HEK293 (cell line): ENCODE measurements around the gene LYSMD3.
A peak's percentile ranks its signal among the peaks of the same experiment; 100 is the strongest.

Source experiments
- EGR2 ChIP-seq: fragments of 450-650 bp; formaldehyde crosslinking; IDR thresholded peaks from 2 replicates; pipeline ENCODE4 v1.5.1; 2016; ENCODE audit warnings: low read depth, missing biosample characterization, missing genetic modification characterization
- FEZF1 ChIP-seq: fragments of 450-650 bp; formaldehyde crosslinking; IDR thresholded peaks from 2 replicates; pipeline ENCODE4 v1.5.1; 2016; ENCODE audit warnings: missing biosample characterization, missing genetic modification characterization
- IKZF3 ChIP-seq: fragments of 450-650 bp; IDR thresholded peaks from 2 replicates; pipeline ENCODE4 v1.5.0; 2018; ENCODE audit warnings: missing biosample characterization, mild to moderate bottlenecking, missing genetic modification characterization, moderate library complexity
- KLF10 ChIP-seq: fragments of 450-650 bp; IDR thresholded peaks from 2 replicates; pipeline ENCODE4 v1.5.1; 2018; ENCODE audit warnings: missing biosample characterization, mild to moderate bottlenecking, missing genetic modification characterization
- REST ChIP-seq: fragments of 450-650 bp; formaldehyde crosslinking; IDR thresholded peaks from 2 replicates; pipeline ENCODE4 v1.5.1; 2016; ENCODE audit warnings: missing biosample characterization, missing genetic modification characterization
- SCRT1 ChIP-seq: fragments of 450-650 bp; formaldehyde crosslinking; IDR thresholded peaks from 2 replicates; pipeline ENCODE4 v1.5.1; 2016; ENCODE audit warnings: missing biosample characterization, missing genetic modification characterization, borderline replicate concordance
- ZBTB1 ChIP-seq: fragments of 450-650 bp; formaldehyde crosslinking; IDR thresholded peaks from 2 replicates; pipeline ENCODE4 v1.5.1; 2016; ENCODE audit warnings: missing biosample characterization, missing genetic modification characterization
- ZBTB10 ChIP-seq: fragments of 450-650 bp; formaldehyde crosslinking; IDR thresholded peaks from 2 replicates; pipeline ENCODE4 v1.5.1; 2016; ENCODE audit warnings: missing biosample characterization, missing genetic modification characterization
- ZBTB26 ChIP-seq: fragments of 450-650 bp; formaldehyde crosslinking; optimal IDR thresholded peaks from 2 replicates; pipeline ENCODE3; 2016; ENCODE audit warnings: missing biosample characterization, mild to moderate bottlenecking, missing genetic modification characterization
- ZNF112 ChIP-seq: fragments of 450-650 bp; formaldehyde crosslinking; IDR thresholded peaks from 2 replicates; pipeline ENCODE4 v1.5.0; 2017; ENCODE audit warnings: missing biosample characterization, missing genetic modification characterization
- ZNF114 ChIP-seq: fragments of 450-650 bp; formaldehyde crosslinking; IDR thresholded peaks from 2 replicates; pipeline ENCODE4 v1.5.0; 2017; ENCODE audit warnings: missing biosample characterization, missing genetic modification characterization
- ZNF132 ChIP-seq: fragments of 450-650 bp; formaldehyde crosslinking; IDR thresholded peaks from 2 replicates; pipeline ENCODE4 v1.5.1; 2017; ENCODE audit warnings: missing biosample characterization, missing genetic modification characterization, borderline replicate concordance
- ZNF146 ChIP-seq: fragments of 450-650 bp; formaldehyde crosslinking; IDR thresholded peaks from 2 replicates; pipeline ENCODE4 v1.5.1; 2016; ENCODE audit warnings: missing biosample characterization, missing genetic modification characterization
- ZNF239 ChIP-seq: fragments of 450-650 bp; formaldehyde crosslinking; IDR thresholded peaks from 2 replicates; pipeline ENCODE4 v1.5.1; 2016; ENCODE audit warnings: missing biosample characterization, missing genetic modification characterization
- ZNF26 ChIP-seq: fragments of 450-650 bp; formaldehyde crosslinking; IDR thresholded peaks from 2 replicates; pipeline ENCODE4 v1.5.1; 2016; ENCODE audit warnings: missing biosample characterization, missing genetic modification characterization
- ZNF302 ChIP-seq: fragments of 450-650 bp; formaldehyde crosslinking; IDR thresholded peaks from 2 replicates; pipeline ENCODE4 v1.5.1; 2016; ENCODE audit warnings: missing biosample characterization, missing genetic modification characterization, low read depth
- ZNF391 ChIP-seq: fragments of 450-650 bp; formaldehyde crosslinking; IDR thresholded peaks from 2 replicates; pipeline ENCODE4 v1.5.1; 2016; ENCODE audit warnings: low read depth, missing biosample characterization, missing genetic modification characterization, borderline replicate concordance
- ZNF394 ChIP-seq: fragments of 450-650 bp; formaldehyde crosslinking; IDR thresholded peaks from 2 replicates; pipeline ENCODE4 v1.5.1; 2016; ENCODE audit warnings: missing biosample characterization, missing genetic modification characterization, mild to moderate bottlenecking, moderate library complexity, borderline replicate concordance
- ZNF416 ChIP-seq: fragments of 450-650 bp; formaldehyde crosslinking; IDR thresholded peaks from 2 replicates; pipeline ENCODE4 v1.5.1; 2016; ENCODE audit warnings: missing biosample characterization, missing genetic modification characterization
- ZNF488 ChIP-seq: fragments of 450-650 bp; formaldehyde crosslinking; IDR thresholded peaks from 2 replicates; pipeline ENCODE4 v1.5.1; 2016; ENCODE audit warnings: missing biosample characterization, missing genetic modification characterization
- ZNF529 ChIP-seq: fragments of 450-650 bp; formaldehyde crosslinking; IDR thresholded peaks from 2 replicates; pipeline ENCODE4 v1.5.1; 2017; ENCODE audit warnings: missing genetic modification characterization, missing biosample characterization; ENCODE audit not compliant: insufficient replicate concordance
- ZNF585B ChIP-seq: fragments of 450-650 bp; formaldehyde crosslinking; IDR thresholded peaks from 2 replicates; pipeline ENCODE4 v1.5.1; 2016; ENCODE audit warnings: missing biosample characterization, missing genetic modification characterization
- ZNF596 ChIP-seq: fragments of 450-650 bp; IDR thresholded peaks from 2 replicates; pipeline ENCODE4 v1.5.0; 2018; ENCODE audit warnings: missing biosample characterization, mild to moderate bottlenecking, missing genetic modification characterization, moderate library complexity
- ZNF624 ChIP-seq: fragments of 450-650 bp; formaldehyde crosslinking; IDR thresholded peaks from 2 replicates; pipeline ENCODE4 v1.5.1; 2017; ENCODE audit warnings: missing biosample characterization, missing genetic modification characterization
- ZNF626 ChIP-seq: fragments of 450-650 bp; sonication (Bioruptor Pico); formaldehyde crosslinking; IDR thresholded peaks from 2 replicates; pipeline ENCODE4 v1.5.1; 2018; ENCODE audit warnings: missing biosample characterization, missing genetic modification characterization, inconsistent platforms
- ZNF707 ChIP-seq: fragments of 450-650 bp; formaldehyde crosslinking; IDR thresholded peaks from 2 replicates; pipeline ENCODE4 v1.5.1; 2016; ENCODE audit warnings: missing biosample characterization, missing genetic modification characterization
- ZNF76 ChIP-seq: fragments of 450-650 bp; formaldehyde crosslinking; IDR thresholded peaks from 2 replicates; pipeline ENCODE4; 2016; ENCODE audit warnings: low read depth, missing biosample characterization, missing genetic modification characterization, borderline replicate concordance
- ZNF792 ChIP-seq: fragments of 450-650 bp; formaldehyde crosslinking; IDR thresholded peaks from 2 replicates; pipeline ENCODE4 v1.5.1; 2016; ENCODE audit warnings: missing biosample characterization, missing genetic modification characterization

The LYSMD3 gene

GRCh38 chr5:90473396-90474234 is 55.8 kb downstream of the LYSMD3 start (continued):
- TF ChIP-seq ZNF26 (tag by site-specific recombination) (no peak), ZNF391 (tag by site-specific recombination) (no peak), ZNF488 (tag by site-specific recombination) (no peak), ZBTB10 (tag by site-specific recombination) (no peak), ZNF707 (tag by site-specific recombination) (no peak), ZNF596 (tag by site-specific recombination) (no peak), FEZF1 (tag by site-specific recombination) (no peak), KLF10 (tag by site-specific recombination) (no peak), ZNF416 (tag by site-specific recombination) (no peak), SCRT1 (tag by site-specific recombination) (peak; percentile 1; the same call in 1 of the 2 replicates), ZNF132 (no peak), IKZF3 (tag by site-specific recombination) (no peak), ZNF624 (no peak), ZNF792 (tag by site-specific recombination) (no peak), ZNF302 (tag by site-specific recombination) (no peak), ZBTB1 (tag by site-specific recombination) (no peak), EGR2 (no peak), ZNF112 (tag by site-specific recombination) (no peak), ZBTB26 (tag by site-specific recombination) (peak; percentile 93), ZNF585B (tag by site-specific recombination) (no peak), ZNF529 (tag by site-specific recombination) (no peak), ZNF394 (tag by site-specific recombination) (0 out of 2 replicates have a peak, but pooled peaks have one; percentile 33), ZNF114 (no peak), ZNF626 (tag by site-specific recombination) (no peak), ZNF239 (tag by site-specific recombination) (no peak), ZNF76 (tag by site-specific recombination) (no peak; the same call in 1 of the 2 replicates), ZNF146 (tag by site-specific recombination) (no peak), REST (tag by site-specific recombination) (no peak)
